SK-N-SH (cell line): ENCODE results near the gene SPEM1. TPM values are rescaled to one million over a fixed set of nuclear protein-coding genes. Genes with fewer than 3 reads are reported as not detected.

Experiments used
- CTCF ChIA-PET: fragments of 300-600, 350-600 bp; formaldehyde crosslinking; extraction: SDS; loops from one replicate; lab custom pipeline; 2021; lab: Yijun Ruan, JAX
- POLR2A ChIA-PET: fragments of 350-600 bp; sonication (Branson Sonifier 250); formaldehyde crosslinking; extraction: SDS; loops from one replicate; lab custom pipeline; 2020; ENCODE audit warnings: antibody characterized with exemption, inconsistent platforms; lab: Yijun Ruan, JAX
- DNase-seq: peaks from one replicate; pipeline ENCODE4 v3.0.0; 2012
- H2AFZ ChIP-seq: fragments of 200-600 bp; sonication (generic); 2 replicates; pipeline ENCODE4 v1.8.1; 2016; ENCODE audit warnings: antibody characterized with exemption, mild to moderate bottlenecking, low read depth
- H3F3A ChIP-seq: fragments of 200-600 bp; sonication (generic); replicated peaks from 2 replicates; pipeline ENCODE3; 2016; ENCODE audit warnings: antibody characterized with exemption, mild to moderate bottlenecking; ENCODE audit not compliant: insufficient read depth
- H3K27ac ChIP-seq, 2 experiments: fragments of 200-500 bp in 1 of 2; fragments of 200-600 bp in 1 of 2; sonication (Bioruptor generic) in 1 of 2; sonication (generic), shearing (Covaris generic) in 1 of 2; 2 replicates each; pipeline versions ENCODE4 v1.5.1 to v1.6.1; 2014 to 2016; ENCODE audit warnings: low read depth in 2 of 2, inconsistent platforms in 1 of 2, low read length in 1 of 2, mild to moderate bottlenecking in 1 of 2, mixed read lengths in 1 of 2
- H3K27me3 ChIP-seq: fragments of 200-600 bp; sonication (generic), shearing (Covaris generic); 2 replicates; pipeline ENCODE4 v1.6.1; 2016; ENCODE audit warnings: mixed run types; ENCODE audit not compliant: insufficient read depth
- H3K36me3 ChIP-seq, 2 experiments: fragments of 200-500 bp in 1 of 2; fragments of 200-600 bp in 1 of 2; sonication (Bioruptor generic) in 1 of 2; sonication (generic) in 1 of 2; replicated peaks in 1 of 2; 2 replicates each; pipeline versions ENCODE3 to v1.5.1; 2014 to 2016; ENCODE audit warnings: low read length in 1 of 2, mild to moderate bottlenecking in 1 of 2; ENCODE audit not compliant: insufficient read depth in 2 of 2, control insufficient read depth in 1 of 2
- H3K4me1 ChIP-seq, 2 experiments: fragments of 200-500 bp in 1 of 2; fragments of 200-600 bp in 1 of 2; sonication (Bioruptor generic) in 1 of 2; sonication (generic), shearing (Covaris generic) in 1 of 2; 2 replicates each; pipeline versions ENCODE4 v1.5.1 to v1.6.1; 2014 to 2016; ENCODE audit warnings: low read depth in 1 of 2, low read length in 1 of 2, mixed run types in 1 of 2; ENCODE audit not compliant: insufficient read depth in 2 of 2, control insufficient read depth in 1 of 2
- H3K4me2 ChIP-seq: fragments of 200-600 bp; sonication (generic), shearing (Covaris generic); 2 replicates; pipeline ENCODE4 v1.6.1; 2017; ENCODE audit warnings: mixed run types
- H3K4me3 ChIP-seq, 2 experiments: fragments of 200-500 bp in 1 of 2; fragments of 200-600 bp in 1 of 2; sonication (Bioruptor generic) in 1 of 2; sonication (generic), shearing (Covaris generic) in 1 of 2; 2 replicates each; pipeline versions ENCODE4 v1.5.1 to v1.8.1; 2014 to 2016; ENCODE audit warnings: low read depth in 2 of 2, inconsistent platforms in 1 of 2, low read length in 1 of 2, mild to moderate bottlenecking in 1 of 2, mixed read lengths in 1 of 2, moderate library complexity in 1 of 2
- H3K79me2 ChIP-seq: fragments of 200-600 bp; sonication (generic); 2 replicates; pipeline ENCODE4 v1.8.1; 2017; ENCODE audit warnings: mild to moderate bottlenecking; ENCODE audit not compliant: insufficient read depth
- H3K9ac ChIP-seq: fragments of 200-600 bp; sonication (generic); 2 replicates; pipeline ENCODE4 v1.6.1; 2017; ENCODE audit warnings: mixed run types
- H3K9me2 ChIP-seq: fragments of 200-600 bp; sonication (generic); 2 replicates; pipeline ENCODE4 v1.6.1; 2017; ENCODE audit warnings: mixed run types
- H3K9me3 ChIP-seq: fragments of 200-600 bp; sonication (generic); 2 replicates; pipeline ENCODE4 v1.6.1; 2017; ENCODE audit warnings: mixed run types, mild to moderate bottlenecking, moderate library complexity
- H4K20me1 ChIP-seq: fragments of 200-600 bp; sonication (generic); 2 replicates; pipeline ENCODE4 v1.6.1; 2017; ENCODE audit warnings: mild to moderate bottlenecking, mixed run types; ENCODE audit not compliant: insufficient read depth
- ELF1 ChIP-seq: IDR thresholded peaks from 2 replicates; pipeline ENCODE4 v1.4.0; 2012
- EP300 ChIP-seq, 2 experiments: IDR thresholded peaks; 2 replicates each; pipeline versions ENCODE4 v1.4.0 to v1.6.1; 2012; ENCODE audit warnings: borderline replicate concordance in 1 of 2, low read depth in 1 of 2, low read length in 1 of 2
- FOXJ3 ChIP-seq: sonication (generic); formaldehyde crosslinking; IDR thresholded peaks from 2 replicates; pipeline ENCODE4 v1.5.1; 2020; ENCODE audit warnings: mild to moderate bottlenecking, missing genetic modification reagents
- GABPA ChIP-seq: IDR thresholded peaks from 2 replicates; pipeline ENCODE4 v1.4.0; 2012; ENCODE audit warnings: low read depth, mild to moderate bottlenecking
- JUND ChIP-seq: IDR thresholded peaks from 2 replicates; pipeline ENCODE4 v1.4.0; 2012
- MXI1 ChIP-seq: IDR thresholded peaks from 2 replicates; pipeline ENCODE4 v1.6.1; 2012; ENCODE audit warnings: mild to moderate bottlenecking, low read depth, low read length, improper control_type of control experiment
- POLR2AphosphoS5 ChIP-seq: IDR thresholded peaks from 2 replicates; pipeline ENCODE4 v1.6.1; 2012; ENCODE audit warnings: low read depth, low read length
- RAD21 ChIP-seq: IDR thresholded peaks from 2 replicates; pipeline ENCODE4 v1.6.1; 2012; ENCODE audit warnings: mild to moderate bottlenecking, low read length
- RCOR1 ChIP-seq: fragments of 150-350 bp; IDR thresholded peaks from 2 replicates; pipeline ENCODE4 v1.6.1; 2017; ENCODE audit warnings: antibody characterized with exemption, low read length
- RFX5 ChIP-seq: IDR thresholded peaks from 2 replicates; pipeline ENCODE4 v1.6.1; 2012; ENCODE audit warnings: mild to moderate bottlenecking, improper control_type of control experiment, low read length
- SIN3A ChIP-seq: IDR thresholded peaks from 2 replicates; pipeline ENCODE4 v1.6.1; 2012; ENCODE audit warnings: low read depth, mild to moderate bottlenecking, low read length, moderate library complexity, borderline replicate concordance
- SMC3 ChIP-seq: IDR thresholded peaks from 2 replicates; pipeline ENCODE4 v1.6.1; 2012; ENCODE audit warnings: low read depth, low read length, improper control_type of control experiment
- TCF12 ChIP-seq: IDR thresholded peaks from 2 replicates; pipeline ENCODE4 v1.4.0; 2012
- YY1 ChIP-seq: IDR thresholded peaks from 2 replicates; pipeline ENCODE4 v1.4.0; 2012; ENCODE audit warnings: low read depth, mild to moderate bottlenecking
- WGBS: methylation state at CpG from one replicate; pipeline ENCODE4 v1.1.6; 2017; ENCODE audit warnings: low lambda C conversion rate; 5-methylcytosine and 5-hydroxymethylcytosine counted together
- polyA plus RNA-seq, 3 experiments: library from polyadenylated mRNA; depleted of rRNA; stranded (reverse); fragments of >200 nt; gene quantifications; 2 replicates each; pipeline ENCODE4 v1.2.3, GENCODE V29; 2012
- TF ChIP-seq, protein P1 (sequence below): IDR thresholded peaks from 2 replicates; pipeline ENCODE4 v1.4.0; 2012; ENCODE audit warnings: low read depth
- TF ChIP-seq, protein P2 (sequence below): fragments of 150-350 bp; IDR thresholded peaks from 2 replicates; pipeline ENCODE4 v1.6.1; 2016; ENCODE audit warnings: mild to moderate bottlenecking, low read depth, low read length
- TF ChIP-seq, protein P3 (sequence below): IDR thresholded peaks from 2 replicates; pipeline ENCODE4 v1.6.1; 2012; ENCODE audit warnings: mild to moderate bottlenecking, low read depth, low read length, moderate library complexity
- TF ChIP-seq, protein P4 (sequence below): fragments of 200-600 bp; sonication (generic); IDR thresholded peaks from 2 replicates; pipeline ENCODE4 v1.6.1; 2017; ENCODE audit warnings: antibody characterized with exemption, mild to moderate bottlenecking, moderate library complexity
- TF ChIP-seq, protein P5 (sequence below): IDR thresholded peaks from 2 replicates; pipeline ENCODE4; 2012

SPEM1 gene
- polyA plus RNA-seq, 1 of the 3 experiments (the other 2 are of a cell fraction) = not detected

DNA sequence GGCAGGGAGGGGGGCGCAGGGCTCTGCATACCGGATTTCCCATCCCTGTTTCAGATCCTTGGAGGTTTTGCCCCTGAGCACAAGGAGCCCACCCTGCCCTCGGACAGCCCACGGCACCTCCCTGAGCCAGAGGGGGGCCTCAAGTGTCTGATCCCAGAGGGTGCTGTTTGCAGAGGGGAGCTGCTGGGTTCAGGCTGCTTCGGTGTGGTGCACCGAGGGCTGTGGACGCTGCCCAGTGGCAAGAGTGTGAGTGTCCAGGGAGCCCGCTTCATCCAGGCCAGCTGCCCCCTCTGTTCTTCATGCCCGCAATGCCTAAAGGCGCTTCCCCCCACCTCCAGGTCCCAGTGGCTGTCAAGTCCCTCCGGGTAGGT is 36.8 kb upstream of the SPEM1 start:
- Histone ChIP-seq H3K9me2 (no peaks in the 10 kb centered on the region), H3K27me3 (peaks cover 8% of the 10 kb centered on the region; the same call in 1 of the 2 replicates), H3K79me2 (no peaks in the 10 kb centered on the region), H3K36me3 (no peaks in the 10 kb centered on the region), H3K4me3 (peak overlapping the region in 1 of 2 experiments; percentile 42; a peak in 1 of 4 replicates), H4K20me1 (no peaks in the 10 kb centered on the region), H2AFZ (no peak overlapping the region), H3K9me3 (no peaks in the 10 kb centered on the region)
- 79% methylated on average over 11 of the region's 11 CpGs for WGBS
- TF ChIP-seq, protein P1, sequence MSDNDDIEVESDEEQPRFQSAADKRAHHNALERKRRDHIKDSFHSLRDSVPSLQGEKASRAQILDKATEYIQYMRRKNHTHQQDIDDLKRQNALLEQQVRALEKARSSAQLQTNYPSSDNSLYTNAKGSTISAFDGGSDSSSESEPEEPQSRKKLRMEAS = no peak
- TF ChIP-seq TCF12 = no peak
- TF ChIP-seq JUND = no peak
- no peak for TF ChIP-seq MXI1
- TF ChIP-seq, protein P2, sequence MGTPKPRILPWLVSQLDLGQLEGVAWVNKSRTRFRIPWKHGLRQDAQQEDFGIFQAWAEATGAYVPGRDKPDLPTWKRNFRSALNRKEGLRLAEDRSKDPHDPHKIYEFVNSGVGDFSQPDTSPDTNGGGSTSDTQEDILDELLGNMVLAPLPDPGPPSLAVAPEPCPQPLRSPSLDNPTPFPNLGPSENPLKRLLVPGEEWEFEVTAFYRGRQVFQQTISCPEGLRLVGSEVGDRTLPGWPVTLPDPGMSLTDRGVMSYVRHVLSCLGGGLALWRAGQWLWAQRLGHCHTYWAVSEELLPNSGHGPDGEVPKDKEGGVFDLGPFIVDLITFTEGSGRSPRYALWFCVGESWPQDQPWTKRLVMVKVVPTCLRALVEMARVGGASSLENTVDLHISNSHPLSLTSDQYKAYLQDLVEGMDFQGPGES = no peak
- TF ChIP-seq SIN3A = no peak
- TF ChIP-seq, protein P3, sequence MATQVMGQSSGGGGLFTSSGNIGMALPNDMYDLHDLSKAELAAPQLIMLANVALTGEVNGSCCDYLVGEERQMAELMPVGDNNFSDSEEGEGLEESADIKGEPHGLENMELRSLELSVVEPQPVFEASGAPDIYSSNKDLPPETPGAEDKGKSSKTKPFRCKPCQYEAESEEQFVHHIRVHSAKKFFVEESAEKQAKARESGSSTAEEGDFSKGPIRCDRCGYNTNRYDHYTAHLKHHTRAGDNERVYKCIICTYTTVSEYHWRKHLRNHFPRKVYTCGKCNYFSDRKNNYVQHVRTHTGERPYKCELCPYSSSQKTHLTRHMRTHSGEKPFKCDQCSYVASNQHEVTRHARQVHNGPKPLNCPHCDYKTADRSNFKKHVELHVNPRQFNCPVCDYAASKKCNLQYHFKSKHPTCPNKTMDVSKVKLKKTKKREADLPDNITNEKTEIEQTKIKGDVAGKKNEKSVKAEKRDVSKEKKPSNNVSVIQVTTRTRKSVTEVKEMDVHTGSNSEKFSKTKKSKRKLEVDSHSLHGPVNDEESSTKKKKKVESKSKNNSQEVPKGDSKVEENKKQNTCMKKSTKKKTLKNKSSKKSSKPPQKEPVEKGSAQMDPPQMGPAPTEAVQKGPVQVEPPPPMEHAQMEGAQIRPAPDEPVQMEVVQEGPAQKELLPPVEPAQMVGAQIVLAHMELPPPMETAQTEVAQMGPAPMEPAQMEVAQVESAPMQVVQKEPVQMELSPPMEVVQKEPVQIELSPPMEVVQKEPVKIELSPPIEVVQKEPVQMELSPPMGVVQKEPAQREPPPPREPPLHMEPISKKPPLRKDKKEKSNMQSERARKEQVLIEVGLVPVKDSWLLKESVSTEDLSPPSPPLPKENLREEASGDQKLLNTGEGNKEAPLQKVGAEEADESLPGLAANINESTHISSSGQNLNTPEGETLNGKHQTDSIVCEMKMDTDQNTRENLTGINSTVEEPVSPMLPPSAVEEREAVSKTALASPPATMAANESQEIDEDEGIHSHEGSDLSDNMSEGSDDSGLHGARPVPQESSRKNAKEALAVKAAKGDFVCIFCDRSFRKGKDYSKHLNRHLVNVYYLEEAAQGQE = no peak
- TF ChIP-seq GABPA = no peak
- TF ChIP-seq ELF1 = no peak
- no peak for TF ChIP-seq SMC3
- no peak for TF ChIP-seq POLR2AphosphoS5
- no peak for TF ChIP-seq RFX5
- TF ChIP-seq, protein P4, sequence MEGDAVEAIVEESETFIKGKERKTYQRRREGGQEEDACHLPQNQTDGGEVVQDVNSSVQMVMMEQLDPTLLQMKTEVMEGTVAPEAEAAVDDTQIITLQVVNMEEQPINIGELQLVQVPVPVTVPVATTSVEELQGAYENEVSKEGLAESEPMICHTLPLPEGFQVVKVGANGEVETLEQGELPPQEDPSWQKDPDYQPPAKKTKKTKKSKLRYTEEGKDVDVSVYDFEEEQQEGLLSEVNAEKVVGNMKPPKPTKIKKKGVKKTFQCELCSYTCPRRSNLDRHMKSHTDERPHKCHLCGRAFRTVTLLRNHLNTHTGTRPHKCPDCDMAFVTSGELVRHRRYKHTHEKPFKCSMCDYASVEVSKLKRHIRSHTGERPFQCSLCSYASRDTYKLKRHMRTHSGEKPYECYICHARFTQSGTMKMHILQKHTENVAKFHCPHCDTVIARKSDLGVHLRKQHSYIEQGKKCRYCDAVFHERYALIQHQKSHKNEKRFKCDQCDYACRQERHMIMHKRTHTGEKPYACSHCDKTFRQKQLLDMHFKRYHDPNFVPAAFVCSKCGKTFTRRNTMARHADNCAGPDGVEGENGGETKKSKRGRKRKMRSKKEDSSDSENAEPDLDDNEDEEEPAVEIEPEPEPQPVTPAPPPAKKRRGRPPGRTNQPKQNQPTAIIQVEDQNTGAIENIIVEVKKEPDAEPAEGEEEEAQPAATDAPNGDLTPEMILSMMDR = no peak
- no peak for TF ChIP-seq EP300 (IDR thresholded peaks at IDR 0.05; ENCODE audit: borderline replicate concordance in 1 of 2, low read depth in 1 of 2, low read length in 1 of 2)
- TF ChIP-seq, protein P5, sequence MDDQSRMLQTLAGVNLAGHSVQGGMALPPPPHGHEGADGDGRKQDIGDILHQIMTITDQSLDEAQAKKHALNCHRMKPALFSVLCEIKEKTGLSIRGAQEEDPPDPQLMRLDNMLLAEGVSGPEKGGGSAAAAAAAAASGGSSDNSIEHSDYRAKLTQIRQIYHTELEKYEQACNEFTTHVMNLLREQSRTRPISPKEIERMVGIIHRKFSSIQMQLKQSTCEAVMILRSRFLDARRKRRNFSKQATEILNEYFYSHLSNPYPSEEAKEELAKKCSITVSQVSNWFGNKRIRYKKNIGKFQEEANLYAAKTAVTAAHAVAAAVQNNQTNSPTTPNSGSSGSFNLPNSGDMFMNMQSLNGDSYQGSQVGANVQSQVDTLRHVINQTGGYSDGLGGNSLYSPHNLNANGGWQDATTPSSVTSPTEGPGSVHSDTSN = no peak
- no peak for TF ChIP-seq RCOR1
- no peak for TF ChIP-seq YY1
- no peak for TF ChIP-seq RAD21
- no peak for TF ChIP-seq FOXJ3
- TF ChIP-seq, all 33 proteins: peak for 0
- POLR2A ChIA-PET = interaction anchor here (1.0 kb wide), 1 partner anchor 68 kb away, joined by 3 read pairs; the partner anchor contains the start of gene GPS2
- no peak overlapping the region for H3K4me2 ChIP-seq
- no peak for DNase-seq
- peaks cover 0 to 32% of the 10 kb centered on the region in 2 experiments; a peak in 2 of 4 replicates for H3K4me1 ChIP-seq
- no peak overlapping the region; a peak in 1 of 4 replicates for H3K27ac ChIP-seq
- no peak overlapping the region for H3K9ac ChIP-seq
- CTCF ChIA-PET = interaction anchor here (0.7 to 2.3 kb wide), 5 partner anchors 10 to 178 kb away, joined by 3 to 12 read pairs (median 6); partner anchors contain the start of genes PLSCR3 and SENP3
- peaks cover 2% of the 10 kb centered on the region for H3F3A ChIP-seq
